Hepatocyte (in vitro differentiated cells): ENCODE results near the gene PCK1. TPM values are rescaled to one million over a fixed set of nuclear protein-coding genes. Genes with fewer than 3 reads are reported as not detected.

ENCODE experiments used
- DNase-seq: peaks from one replicate; pipeline ENCODE4 v3.0.0-alpha.2; 2016; ENCODE audit warnings: low spot score
- H2AFZ ChIP-seq: fragments of 200-600 bp; sonication (generic); 2 replicates; pipeline ENCODE4 v1.6.0; 2016; ENCODE audit warnings: antibody characterized with exemption, mild to moderate bottlenecking
- H3K27ac ChIP-seq: fragments of 200-600 bp; sonication (generic); 2 replicates; pipeline ENCODE4 v1.5.1; 2016; ENCODE audit warnings: mild to moderate bottlenecking
- H3K27me3 ChIP-seq: fragments of 200-600 bp; sonication (generic); 2 replicates; pipeline ENCODE4 v1.6.1; 2016
- H3K36me3 ChIP-seq: fragments of 200-600 bp; sonication (generic); replicated peaks from 2 replicates; pipeline ENCODE4 v1.5.1; 2016; ENCODE audit warnings: low read depth; ENCODE audit not compliant: insufficient read depth
- H3K4me1 ChIP-seq: fragments of 200-600 bp; sonication (generic); 2 replicates; pipeline ENCODE4 v1.5.1; 2016; ENCODE audit warnings: mild to moderate bottlenecking, moderate library complexity; ENCODE audit not compliant: insufficient read depth
- H3K4me2 ChIP-seq: fragments of 200-600 bp; sonication (generic); 2 replicates; pipeline ENCODE4 v1.6.0; 2016
- H3K4me3 ChIP-seq: fragments of 200-600 bp; sonication (generic); 2 replicates; pipeline ENCODE4 v1.5.1; 2016; ENCODE audit warnings: mild to moderate bottlenecking
- H3K79me2 ChIP-seq: fragments of 200-600 bp; sonication (generic); 2 replicates; pipeline ENCODE4 v1.6.0; 2017; ENCODE audit warnings: mild to moderate bottlenecking
- H3K9me2 ChIP-seq: fragments of 200-600 bp; sonication (generic); replicated peaks from 2 replicates; pipeline ENCODE4 v1.6.0; 2017; ENCODE audit warnings: mild to moderate bottlenecking; ENCODE audit not compliant: insufficient read depth
- H3K9me3 ChIP-seq: fragments of 200-600 bp; sonication (generic); 2 replicates; pipeline ENCODE4 v1.5.1; 2016; ENCODE audit warnings: low read depth, mild to moderate bottlenecking
- H4K20me1 ChIP-seq: fragments of 200-600 bp; sonication (generic); 2 replicates; pipeline ENCODE4 v1.6.0; 2016; ENCODE audit warnings: mild to moderate bottlenecking; ENCODE audit not compliant: insufficient read depth, poor library complexity, severe bottlenecking
- CTCF ChIP-seq: fragments of 200-600 bp; sonication (generic); IDR thresholded peaks from 2 replicates; pipeline ENCODE4 v1.5.1; 2016; ENCODE audit warnings: antibody characterized with exemption, mild to moderate bottlenecking; ENCODE audit not compliant: poor library complexity
- EZH2 ChIP-seq: fragments of 200-600 bp; sonication (generic); IDR thresholded peaks from 2 replicates; pipeline ENCODE4 v1.6.1; 2016; ENCODE audit warnings: antibody characterized with exemption, mild to moderate bottlenecking, borderline replicate concordance
- EZH2phosphoT487 ChIP-seq: fragments of 200-600 bp; sonication (generic); IDR thresholded peaks from one replicate; pipeline ENCODE4 v1.6.1; 2018; ENCODE audit warnings: antibody characterized with exemption, mild to moderate bottlenecking, low read depth, moderate library complexity; ENCODE audit not compliant: unreplicated experiment, severe bottlenecking
- WGBS: methylation state at CpG from one replicate; pipeline ENCODE4 v1.1.6; 2016; ENCODE audit warnings: low lambda C conversion rate; ENCODE audit errors: missing lambda C conversion rate; 5-methylcytosine and 5-hydroxymethylcytosine counted together
- polyA plus RNA-seq: library from polyadenylated mRNA; unstranded; fragments of >200 nt; fragmentation: Nextera tagmentation; extraction: Ambion mirVana; gene quantifications from 2 replicates; pipeline ENCODE4 v1.2.1, GENCODE V29; 2016
- total RNA-seq: library from RNA; depleted of rRNA; stranded (reverse); fragments of >200 nt; gene quantifications from 2 replicates; pipeline ENCODE4 v1.2.3, GENCODE V29; 2014

PCK1 gene
- total and polyA plus RNA-seq, 2 experiments from 2014 or later = 11.6 to 12.8 TPM

- no peaks in the 10 kb centered on the region for H3K27me3 ChIP-seq
- H3K9me2 ChIP-seq = no peaks in the 10 kb centered on the region
- H4K20me1 ChIP-seq = no peaks in the 10 kb centered on the region
- no peak overlapping the region for H3K27ac ChIP-seq
- H3K4me2 ChIP-seq = no peak overlapping the region
- DNase-seq = no peak
- no peaks in the 10 kb centered on the region for H3K4me1 ChIP-seq
- no peaks in the 10 kb centered on the region for H3K79me2 ChIP-seq
- H3K9me3 ChIP-seq = no peaks in the 10 kb centered on the region
- TF ChIP-seq CTCF (no peak), EZH2phosphoT487 (no peak), EZH2 (no peak)
- no peaks in the 10 kb centered on the region for H3K36me3 ChIP-seq
- H2AFZ ChIP-seq = no peak overlapping the region
- H3K4me3 ChIP-seq = no peak overlapping the region
- 73% methylated on average over 2 of the region's 2 CpGs for WGBS
These were observed 40.3 kb downstream of the PCK1 start for GRCh38 chr20:57601211-57601570.

- H3K9me2 ChIP-seq = no peaks in the 10 kb centered on the region
- no peak overlapping the region for H3K4me2 ChIP-seq
- H3K27ac ChIP-seq = no peak overlapping the region
- H3K4me3 ChIP-seq = no peak overlapping the region
- H3K9me3 ChIP-seq = no peaks in the 10 kb centered on the region
- H3K27me3 ChIP-seq = no peaks in the 10 kb centered on the region
- no peak overlapping the region for H2AFZ ChIP-seq
- no peaks in the 10 kb centered on the region for H3K79me2 ChIP-seq
- no peaks in the 10 kb centered on the region for H3K4me1 ChIP-seq
- no peaks in the 10 kb centered on the region for H4K20me1 ChIP-seq
- no peak for TF ChIP-seq CTCF
- TF ChIP-seq EZH2 = no peak
- no peak for TF ChIP-seq EZH2phosphoT487
- DNase-seq = no peak
- WGBS = 65% methylated on average over 5 of the region's 5 CpGs
- no peaks in the 10 kb centered on the region for H3K36me3 ChIP-seq
These were observed 40.8 kb downstream of the PCK1 start for GRCh38 chr20:57601737-57602136.

- Histone ChIP-seq H3K4me2 (no peak overlapping the region), H3K27ac (no peak overlapping the region), H3K4me3 (no peak overlapping the region), H3K27me3 (peaks cover 6% of the 10 kb centered on the region), H3K9me2 (no peaks in the 10 kb centered on the region), H2AFZ (no peak overlapping the region), H4K20me1 (no peaks in the 10 kb centered on the region), H3K9me3 (no peaks in the 10 kb centered on the region), H3K36me3 (no peaks in the 10 kb centered on the region), H3K4me1 (no peaks in the 10 kb centered on the region), H3K79me2 (no peaks in the 10 kb centered on the region)
- WGBS = 89% methylated on average over 10 of the region's 10 CpGs
- no peak for DNase-seq
- no peak for TF ChIP-seq EZH2phosphoT487
- TF ChIP-seq EZH2 = no peak
- TF ChIP-seq CTCF = no peak
These were observed 42.2 kb downstream of the PCK1 start for GRCh38 chr20:57603120-57603519.

- H3K27ac ChIP-seq = peak overlapping the region; percentile 38
- no peaks in the 10 kb centered on the region for H4K20me1 ChIP-seq
- no peak overlapping the region for H3K4me2 ChIP-seq
- no peaks in the 10 kb centered on the region for H3K9me2 ChIP-seq
- no peak overlapping the region for H2AFZ ChIP-seq
- no peak overlapping the region for H3K4me3 ChIP-seq
- no peak for DNase-seq
- H3K27me3 ChIP-seq = peaks cover 6% of the 10 kb centered on the region
- no peaks in the 10 kb centered on the region for H3K4me1 ChIP-seq
- no peak for TF ChIP-seq CTCF
- no peak for TF ChIP-seq EZH2phosphoT487
- no peak for TF ChIP-seq EZH2
- H3K79me2 ChIP-seq = no peaks in the 10 kb centered on the region
- no peaks in the 10 kb centered on the region for H3K36me3 ChIP-seq
- H3K9me3 ChIP-seq = no peaks in the 10 kb centered on the region
- 75% methylated on average over 5 of the region's 5 CpGs for WGBS
These were observed 44.1 kb downstream of the PCK1 start for GRCh38 chr20:57605045-57605444.
